Sigmoid colon (tissue), 4 donors: Measurements from ENCODE around the gene SYNGR3.

Experiments
- CTCF ChIP-seq, 4 experiments: fragments of 450-650 bp in 3 of 4; fragments of 200-600 bp in 1 of 4; IDR thresholded peaks; one replicate each; pipeline ENCODE4 v1.5.1; 2016 to 2019; ENCODE audit warnings: antibody characterized with exemption in 4 of 4, mild to moderate bottlenecking in 3 of 4, moderate library complexity in 2 of 4
- POLR2A ChIP-seq, 2 donors: fragments of 450-650 bp; IDR thresholded peaks; one replicate each; pipeline ENCODE4 v1.6.1; 2016; ENCODE audit warnings: antibody characterized with exemption in 2 of 2, mild to moderate bottlenecking in 2 of 2, moderate library complexity in 2 of 2
- POLR2AphosphoS5 ChIP-seq, 4 donors: sonication (generic); formaldehyde crosslinking; IDR thresholded peaks; one replicate each; pipeline ENCODE4 v1.6.1; 2017; ENCODE audit warnings: antibody characterized with exemption in 4 of 4

DNA sequence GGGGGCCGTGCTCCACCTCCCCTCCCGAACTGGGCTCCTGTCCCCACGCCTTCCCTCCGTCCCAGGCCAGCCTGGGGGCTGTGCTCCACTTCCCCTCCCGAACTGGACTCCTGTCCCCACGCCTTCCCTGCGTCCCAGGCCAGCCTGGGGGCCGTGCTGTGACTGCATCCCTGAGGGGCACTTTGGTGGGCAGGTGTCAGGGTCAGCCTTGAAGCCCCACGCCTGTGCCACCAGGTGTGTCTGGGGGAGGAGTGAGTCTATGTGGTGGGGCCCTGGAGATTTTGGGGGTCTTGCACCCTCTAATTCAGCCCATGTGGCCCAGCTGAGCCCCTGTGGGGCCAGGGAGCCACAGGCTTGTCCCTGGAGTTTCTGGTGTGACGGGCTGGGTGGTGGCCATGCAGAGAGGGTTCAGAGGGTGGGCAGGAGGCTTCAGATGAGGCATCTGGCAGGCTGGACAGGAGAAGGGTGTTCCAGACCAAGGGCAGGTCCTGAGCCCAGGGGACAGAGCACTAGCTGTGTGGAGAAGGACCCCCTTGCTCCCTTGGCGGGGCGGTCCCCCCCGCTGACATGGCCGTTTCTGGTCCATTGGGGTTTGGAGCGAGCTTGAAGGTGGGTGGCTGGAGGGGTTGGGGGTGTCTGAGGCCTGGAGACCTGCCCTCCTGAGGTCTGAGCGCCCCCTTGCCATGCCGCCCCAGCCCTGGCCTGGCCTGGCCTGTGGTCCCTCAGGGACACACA, 45.1 kb downstream of the SYNGR3 start:
- TF ChIP-seq CTCF (IDR thresholded peaks at IDR 0.05), result no peak
- TF ChIP-seq POLR2AphosphoS5 (IDR thresholded peaks at IDR 0.05), result no peak
- no peak for TF ChIP-seq POLR2A (IDR thresholded peaks at IDR 0.05)
